Small intestine (tissue), 7 donors: ENCODE measurements around the gene HNRNPR. TPM values are rescaled to one million over a fixed set of nuclear protein-coding genes. Genes with fewer than 3 reads are reported as not detected.

Source experiments
- DNase-seq, 2 donors: peaks; one replicate each; pipeline versions ENCODE4 v3.0.0 to v3.0.0-alpha.2; 2013
- FAIRE-seq: peaks from 2 replicates; lab custom pipeline; 2012; peaks lifted over from hg19 to GRCh38; lab: Jason Lieb, UNC
- H3K27ac ChIP-seq, 3 donors: one replicate each; pipeline ENCODE4 v1.5.1; 2013; ENCODE audit warnings: low read length in 2 of 3, mild to moderate bottlenecking in 2 of 3, control low read depth in 1 of 3, inconsistent platforms in 1 of 3, low read depth in 1 of 3, moderate library complexity in 1 of 3
- H3K27me3 ChIP-seq, 3 donors: one replicate each; pipeline ENCODE4 v1.6.1; 2013; ENCODE audit warnings: low read length in 3 of 3, inconsistent platforms in 1 of 3; ENCODE audit not compliant: control insufficient read depth in 3 of 3, insufficient read depth in 3 of 3
- H3K36me3 ChIP-seq, 3 donors: one replicate each; pipeline ENCODE4 v1.6.1; 2013; ENCODE audit warnings: low read length in 3 of 3, inconsistent platforms in 1 of 3, low read depth in 1 of 3, mild to moderate bottlenecking in 1 of 3, moderate library complexity in 1 of 3; ENCODE audit not compliant: control insufficient read depth in 3 of 3, insufficient read depth in 2 of 3
- H3K4me1 ChIP-seq, 3 donors: one replicate each; pipeline ENCODE4 v1.6.1; 2013; ENCODE audit warnings: low read length in 2 of 3, inconsistent platforms in 1 of 3, low read depth in 1 of 3, mild to moderate bottlenecking in 1 of 3, moderate library complexity in 1 of 3; ENCODE audit not compliant: control insufficient read depth in 3 of 3, insufficient read depth in 2 of 3
- H3K4me3 ChIP-seq, 3 donors: one replicate each; pipeline ENCODE4 v1.5.1; 2013; ENCODE audit warnings: low read length in 3 of 3, control low read depth in 1 of 3, inconsistent platforms in 1 of 3, low read depth in 1 of 3, mild to moderate bottlenecking in 1 of 3, moderate library complexity in 1 of 3
- H3K9me3 ChIP-seq, 2 donors: one replicate each; pipeline ENCODE4 v1.6.1; 2013; ENCODE audit warnings: low read depth in 1 of 2, low read length in 1 of 2; ENCODE audit not compliant: control insufficient read depth in 2 of 2, insufficient read depth in 1 of 2
- WGBS, 3 donors: extraction: QIAGEN DNeasy Blood & Tissue Kit; methylation state at CpG; one replicate each; pipeline ENCODE4 v1.1.7; 2013; 5-methylcytosine and 5-hydroxymethylcytosine counted together
- polyA plus RNA-seq, 4 donors: library from polyadenylated mRNA; stranded (reverse) in 3 of 4; unstranded in 1 of 4; fragments of 200-250 nt in 3 of 4; fragments of 120-200 nt in 1 of 4; gene quantifications; one replicate each; pipeline versions ENCODE4 v1.2.1 to v1.2.3, GENCODE V29; 2013
- donor health status: healthy with polysubstance abuse.
- donor health status: control.
- donor health status: control.
- donor health status: Bipolar disorder and iron deficiency.
- donor health status: healthy.

HNRNPR gene
- polyA plus RNA-seq, 4 donors = 47.8 to 148 (median 78.2) TPM

DNA sequence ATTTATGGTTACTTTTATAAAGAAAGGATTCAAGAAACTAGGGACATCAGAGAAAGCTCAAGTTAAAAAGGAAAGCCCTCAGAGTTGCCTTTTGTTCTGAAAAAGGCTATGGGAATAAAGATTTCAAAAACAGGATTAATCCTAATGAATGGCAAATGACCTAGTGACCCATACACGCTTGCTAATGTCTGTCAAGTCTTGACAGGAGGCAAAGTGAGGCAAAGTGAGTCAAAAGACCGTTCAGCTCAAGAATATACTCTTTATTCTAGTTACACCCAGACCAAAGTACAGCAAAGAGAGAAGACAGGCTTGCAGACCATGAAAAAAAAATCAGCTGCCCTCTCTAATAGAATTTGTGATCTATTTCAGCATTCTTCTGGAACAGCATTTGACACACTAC is 22.1 kb upstream of the HNRNPR start:
- H3K4me3 ChIP-seq = no peak overlapping the region

DNA sequence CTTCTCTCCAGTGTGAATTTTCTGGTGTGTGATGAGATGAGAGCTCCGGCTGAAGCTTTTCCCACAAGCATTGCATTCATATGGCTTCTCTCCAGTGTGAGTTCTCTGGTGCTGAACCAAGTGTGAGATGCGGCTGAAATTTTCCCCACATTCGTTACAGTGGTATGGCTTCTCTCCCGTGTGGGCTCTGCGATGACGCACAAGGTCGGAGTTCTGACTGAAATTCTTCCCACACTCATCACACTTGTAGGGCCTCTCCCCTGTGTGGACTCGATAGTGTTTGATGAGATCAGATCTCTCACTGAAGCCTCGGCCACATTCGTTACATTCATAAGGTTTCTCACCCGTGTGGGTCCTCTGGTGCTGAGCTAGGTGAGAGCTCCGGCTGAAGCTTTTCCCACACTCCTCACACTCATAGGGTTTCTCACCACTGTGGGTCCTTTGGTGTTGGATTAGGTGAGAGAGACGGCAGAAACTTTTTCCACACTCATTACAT is 18.2 kb upstream of the HNRNPR start:
- FAIRE-seq = no peak
- 97 to 98% (median 97%) methylated on average over 13 of the region's 13 CpGs for WGBS, 3 donors
- DNase-seq = no peak
- H3K4me3 ChIP-seq = no peak overlapping the region
- H3K36me3 ChIP-seq = peaks cover 19 to 37% (median 30%) of the 10 kb centered on the region in 3 donors
- no peaks in the 10 kb centered on the region for H3K27me3 ChIP-seq
- H3K9me3 ChIP-seq = peaks cover 6 to 68% of the 10 kb centered on the region in 2 donors
- H3K4me1 ChIP-seq = peaks cover 0 to 10% (median 0%) of the 10 kb centered on the region in 3 donors
- no peak overlapping the region for H3K27ac ChIP-seq

More for the DNA sequence above, 22.1 kb upstream of the HNRNPR start:
- Histone ChIP-seq H3K27me3 (no peaks in the 10 kb centered on the region), H3K4me1 (peaks cover 4 to 28% (median 6%) of the 10 kb centered on the region in 3 donors), H3K9me3 (peaks cover 4 to 47% of the 10 kb centered on the region in 2 donors), H3K27ac (no peak overlapping the region), H3K36me3 (peaks cover 17 to 32% (median 24%) of the 10 kb centered on the region in 3 donors)
- DNase-seq (no peak), FAIRE-seq (no peak)
- WGBS, 3 donors = 63 to 92% (median 77%) methylated on average over 2 of the region's 2 CpGs

DNA sequence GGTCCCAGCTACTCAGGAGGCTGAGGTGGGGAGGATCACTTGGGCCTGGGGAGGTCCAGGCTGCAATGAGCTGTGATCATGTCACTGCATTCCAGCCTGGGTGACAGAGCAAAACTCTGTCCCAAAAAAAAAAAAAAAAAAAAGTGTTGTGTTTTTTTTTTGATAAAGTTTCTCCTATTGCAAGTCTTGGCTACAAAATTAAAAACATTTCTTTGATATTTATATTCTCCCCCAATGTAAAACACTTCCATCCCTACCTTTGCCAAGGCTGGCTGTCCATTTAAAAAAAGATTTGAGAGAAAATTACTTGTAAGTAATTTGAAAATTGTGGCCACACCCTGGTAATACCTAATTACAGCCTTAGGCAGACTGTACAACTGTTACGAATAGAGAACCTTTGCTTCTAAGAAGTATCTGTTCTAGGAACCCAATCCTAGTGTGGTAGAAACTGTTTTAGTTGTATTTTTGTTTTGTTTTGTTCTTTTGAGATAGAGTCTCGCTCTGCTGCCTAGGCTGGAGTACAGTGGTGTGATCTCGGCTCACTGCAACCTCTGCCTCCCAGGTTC is 14.3 kb upstream of the HNRNPR start:
- Histone ChIP-seq H3K4me3 (no peak overlapping the region), H3K4me1 (no peaks in the 10 kb centered on the region), H3K27ac (no peak overlapping the region), H3K27me3 (no peaks in the 10 kb centered on the region), H3K9me3 (peaks cover 6 to 43% of the 10 kb centered on the region in 2 donors), H3K36me3 (peaks cover 17 to 23% (median 19%) of the 10 kb centered on the region in 3 donors)
- WGBS, 3 donors = 97 to 98% (median 98%) methylated on average over 3 of the region's 3 CpGs
- FAIRE-seq = no peak
- no peak for DNase-seq

GRCh38 chr1:23357138-23357908 is 13.2 kb upstream of the HNRNPR start:
- H3K9me3 ChIP-seq = peaks cover 3 to 33% of the 10 kb centered on the region in 2 donors
- H3K4me3 ChIP-seq = no peak overlapping the region
- WGBS, 3 donors = 40 to 57% (median 53%) methylated on average over 3 of the region's 3 CpGs
- peaks cover 10 to 13% (median 11%) of the 10 kb centered on the region in 3 donors for H3K36me3 ChIP-seq
- DNase-seq = no peak
- H3K27me3 ChIP-seq = no peaks in the 10 kb centered on the region
- FAIRE-seq = no peak
- H3K4me1 ChIP-seq = no peaks in the 10 kb centered on the region
- H3K27ac ChIP-seq = no peak overlapping the region

DNA sequence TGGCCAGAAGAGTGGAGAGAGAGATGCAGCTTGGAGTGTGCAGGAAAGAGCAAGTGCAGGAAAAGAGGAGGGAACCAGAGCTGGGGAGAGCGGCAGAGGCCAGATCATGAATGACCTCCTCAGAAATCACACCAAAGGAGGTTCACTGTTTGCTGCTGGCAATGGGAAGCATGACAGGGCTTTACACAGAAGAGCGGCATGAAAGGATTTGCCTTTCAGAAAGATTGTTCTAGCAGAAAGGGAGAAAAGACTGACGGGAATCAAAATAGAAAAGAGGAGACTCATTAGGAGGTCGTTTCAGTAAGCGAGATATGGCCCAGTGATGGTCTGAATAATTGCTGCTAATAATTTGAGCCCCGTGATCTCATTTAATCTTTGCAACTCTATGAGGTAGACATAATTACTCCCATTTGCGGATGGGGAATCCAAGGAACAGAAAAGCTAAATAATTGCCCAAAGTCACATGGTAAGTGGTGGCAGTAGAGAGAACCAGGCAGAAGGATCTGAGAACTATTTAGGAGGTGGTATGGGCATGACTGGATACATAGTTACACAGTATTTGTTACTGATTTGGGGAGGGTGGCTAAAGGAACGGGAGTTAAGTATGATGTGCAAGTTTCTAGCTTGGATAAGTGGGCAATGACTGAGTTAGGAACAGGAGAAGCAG is 12.5 kb upstream of the HNRNPR start:
- FAIRE-seq = no peak

DNA sequence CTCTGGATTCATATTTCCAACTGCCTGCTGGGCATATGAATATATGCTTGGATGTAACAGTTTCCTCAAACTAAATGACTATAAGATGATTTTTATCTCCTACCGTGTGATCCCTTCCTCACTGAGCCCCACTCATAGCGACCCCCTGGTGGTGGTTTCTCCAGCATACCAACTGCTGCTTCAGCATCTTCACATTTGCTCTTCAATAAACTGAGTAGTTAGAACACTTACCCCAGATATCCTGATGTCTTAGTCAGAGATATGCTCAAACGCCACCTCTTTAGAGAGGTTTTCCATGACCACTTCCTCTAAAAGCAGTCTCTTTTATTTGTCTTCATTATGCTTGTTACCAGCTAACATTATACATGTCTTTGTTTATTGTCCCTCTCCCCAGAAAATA is 10.2 kb upstream of the HNRNPR start:
- no peak for FAIRE-seq
- H3K9me3 ChIP-seq = peaks cover 0 to 5% of the 10 kb centered on the region in 2 donors
- H3K27ac ChIP-seq = no peak overlapping the region
- no peak for DNase-seq
- H3K4me3 ChIP-seq = no peak overlapping the region
- WGBS, 3 donors = 54 to 65% (median 60%) methylated on average over 3 of the region's 3 CpGs
- H3K36me3 ChIP-seq = peaks cover 0 to 3% (median 0%) of the 10 kb centered on the region in 3 donors
- H3K27me3 ChIP-seq = no peaks in the 10 kb centered on the region
- H3K4me1 ChIP-seq = no peaks in the 10 kb centered on the region

More for the DNA sequence above, 12.5 kb upstream of the HNRNPR start:
- H3K27me3 ChIP-seq = no peaks in the 10 kb centered on the region
- 86 to 88% (median 88%) methylated on average over 8 of the region's 8 CpGs for WGBS, 3 donors
- H3K4me3 ChIP-seq = no peak overlapping the region
- H3K36me3 ChIP-seq = peaks cover 5 to 8% (median 6%) of the 10 kb centered on the region in 3 donors
- H3K4me1 ChIP-seq = no peaks in the 10 kb centered on the region
- no peak for DNase-seq
- H3K27ac ChIP-seq = no peak overlapping the region
- peaks cover 3 to 25% of the 10 kb centered on the region in 2 donors for H3K9me3 ChIP-seq

GRCh38 chr1:23352096-23352695 is 8.1 kb upstream of the HNRNPR start:
- Histone ChIP-seq H3K27me3 (no peaks in the 10 kb centered on the region), H3K36me3 (no peaks in the 10 kb centered on the region), H3K4me3 (no peak overlapping the region), H3K9me3 (no peaks in the 10 kb centered on the region), H3K4me1 (no peaks in the 10 kb centered on the region), H3K27ac (no peak overlapping the region)
- DNase-seq (no peak), FAIRE-seq (no peak)
- WGBS, 3 donors = 80 to 88% (median 80%) methylated on average over 1 of the region's 1 CpG

DNA sequence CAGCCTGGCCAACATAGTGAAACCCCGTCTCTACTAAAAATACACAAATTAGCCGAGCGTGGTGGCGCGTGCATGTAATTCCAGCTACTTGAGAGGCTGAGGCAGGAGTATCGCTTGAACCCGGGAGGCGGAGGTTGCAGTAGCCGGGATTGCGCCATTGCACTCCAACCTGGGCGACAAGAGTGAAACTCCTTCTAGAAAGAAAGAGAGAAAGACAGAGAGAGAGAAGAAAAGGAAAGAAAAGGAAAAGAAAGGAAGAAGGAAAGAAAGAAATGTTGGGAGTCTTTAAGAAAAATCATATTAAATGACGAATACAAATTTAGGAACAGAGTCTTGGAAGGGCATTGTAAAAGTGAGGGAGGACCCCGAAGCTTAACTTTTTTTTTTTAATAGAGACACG is 1.8 kb upstream of the HNRNPR start:
- FAIRE-seq = no peak

More for the DNA sequence above, 1.8 kb upstream of the HNRNPR start:
- no peak overlapping the region for H3K4me3 ChIP-seq
- H3K27ac ChIP-seq = no peak overlapping the region
- no peaks in the 10 kb centered on the region for H3K27me3 ChIP-seq
- 97 to 98% (median 98%) methylated on average over 14 of the region's 14 CpGs for WGBS, 3 donors
- peaks cover 0 to 8% (median 4%) of the 10 kb centered on the region in 3 donors for H3K4me1 ChIP-seq
- H3K9me3 ChIP-seq = no peaks in the 10 kb centered on the region
- DNase-seq = no peak
- no peaks in the 10 kb centered on the region for H3K36me3 ChIP-seq
